NCI-H446 (cell line): Measurements from ENCODE around the gene COG1.

Experiments used
- DNase-seq, 2 experiments: peaks; one replicate each; lab custom pipeline; 2025; lab: John Stamatoyannopoulos, UW

COG1 gene

GRCh38 chr17:73198930-73199260 is 6.0 kb downstream of the COG1 start:
- no peak for DNase-seq

GRCh38 chr17:73199751-73200317 is 7.0 kb downstream of the COG1 start:
- no peak for DNase-seq

- DNase-seq, result no peak
Observed at GRCh38 chr17:73200476-73200875, 7.6 kb downstream of the COG1 start.

GRCh38 chr17:73201215-73202069 is 8.6 kb downstream of the COG1 start:
- no peak for DNase-seq

- DNase-seq, result no peak
Observed at GRCh38 chr17:73203135-73203787, 10.4 kb downstream of the COG1 start.

GRCh38 chr17:73203788-73204479 is 11.1 kb downstream of the COG1 start:
- DNase-seq, result no peak

- DNase-seq, result no peak
Observed at GRCh38 chr17:73205459-73205961, 12.7 kb downstream of the COG1 start.

GRCh38 chr17:73208139-73208827 is 15.4 kb downstream of the COG1 start:
- DNase-seq, result no peak

GRCh38 chr17:73209436-73209835 is 16.6 kb downstream of the COG1 start:
- DNase-seq, result no peak

GRCh38 chr17:73210002-73210678 is 17.3 kb downstream of the COG1 start:
- DNase-seq, result no peak

- DNase-seq, result no peak
Observed at GRCh38 chr17:73211745-73212144, 18.9 kb downstream of the COG1 start.

- DNase-seq, result no peak
Observed at GRCh38 chr17:73214008-73214407, 21.2 kb downstream of the COG1 start.

- no peak for DNase-seq
Observed at GRCh38 chr17:73214851-73215250, 22.0 kb downstream of the COG1 start.

- DNase-seq, result no peak
Observed at GRCh38 chr17:73215447-73215846, 22.6 kb downstream of the COG1 start.

- DNase-seq, result no peak
Observed at GRCh38 chr17:73223626-73224230, 30.9 kb downstream of the COG1 start.

GRCh38 chr17:73224237-73224636 is 31.4 kb downstream of the COG1 start:
- no peak for DNase-seq

- no peak for DNase-seq
Observed at GRCh38 chr17:73224663-73225305, 31.9 kb downstream of the COG1 start.

GRCh38 chr17:73226556-73227172 is 33.8 kb downstream of the COG1 start:
- no peak for DNase-seq

- no peak for DNase-seq
Observed at GRCh38 chr17:73227379-73227778, 34.5 kb downstream of the COG1 start.

- DNase-seq, result no peak
Observed at GRCh38 chr17:73227944-73228343, 35.1 kb downstream of the COG1 start.
